ENCODE data around the gene UBR7.

DNA sequence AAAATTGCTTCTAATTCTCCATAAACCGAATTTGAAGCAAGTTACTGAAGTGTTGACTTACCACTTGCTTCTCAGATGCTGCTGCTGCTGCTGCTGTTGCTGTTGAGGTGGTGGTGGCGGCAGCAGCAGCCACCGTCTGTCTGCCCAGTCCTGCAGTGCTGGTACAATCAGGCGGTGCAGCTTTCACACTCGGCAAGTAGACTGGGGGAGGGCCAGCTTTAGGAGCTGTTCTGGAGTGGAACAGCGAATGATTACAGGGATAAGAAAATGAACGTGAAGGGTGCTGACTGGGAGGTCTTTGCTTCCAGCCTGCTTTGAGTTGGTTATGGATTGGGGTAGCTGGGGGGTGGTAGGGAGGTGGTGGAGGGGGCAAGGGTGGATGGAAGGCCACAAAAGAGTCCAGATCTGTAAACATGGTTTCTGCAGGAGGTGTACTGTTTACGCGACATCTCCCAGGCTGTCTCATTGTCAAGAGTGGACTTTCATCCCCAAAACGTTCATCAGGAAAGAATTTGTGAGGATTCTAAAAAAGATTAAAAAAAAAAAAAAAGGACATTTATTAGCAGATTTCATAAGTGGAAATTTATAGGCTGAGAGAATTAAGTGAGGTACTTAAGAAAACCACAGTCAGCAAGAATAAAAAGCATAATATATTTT is 38.8 kb downstream of the UBR7 start:
- TF ChIP-seq, protein P1, sequence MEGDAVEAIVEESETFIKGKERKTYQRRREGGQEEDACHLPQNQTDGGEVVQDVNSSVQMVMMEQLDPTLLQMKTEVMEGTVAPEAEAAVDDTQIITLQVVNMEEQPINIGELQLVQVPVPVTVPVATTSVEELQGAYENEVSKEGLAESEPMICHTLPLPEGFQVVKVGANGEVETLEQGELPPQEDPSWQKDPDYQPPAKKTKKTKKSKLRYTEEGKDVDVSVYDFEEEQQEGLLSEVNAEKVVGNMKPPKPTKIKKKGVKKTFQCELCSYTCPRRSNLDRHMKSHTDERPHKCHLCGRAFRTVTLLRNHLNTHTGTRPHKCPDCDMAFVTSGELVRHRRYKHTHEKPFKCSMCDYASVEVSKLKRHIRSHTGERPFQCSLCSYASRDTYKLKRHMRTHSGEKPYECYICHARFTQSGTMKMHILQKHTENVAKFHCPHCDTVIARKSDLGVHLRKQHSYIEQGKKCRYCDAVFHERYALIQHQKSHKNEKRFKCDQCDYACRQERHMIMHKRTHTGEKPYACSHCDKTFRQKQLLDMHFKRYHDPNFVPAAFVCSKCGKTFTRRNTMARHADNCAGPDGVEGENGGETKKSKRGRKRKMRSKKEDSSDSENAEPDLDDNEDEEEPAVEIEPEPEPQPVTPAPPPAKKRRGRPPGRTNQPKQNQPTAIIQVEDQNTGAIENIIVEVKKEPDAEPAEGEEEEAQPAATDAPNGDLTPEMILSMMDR (IDR thresholded peaks at IDR 0.05), result no peak
- TF ChIP-seq POLR2A (IDR thresholded peaks at IDR 0.05), result no peak

Data from tibial nerve (tissue), 3 donors.